ES-I3 (cell line): Measurements from ENCODE around the gene S100A16.

Experiments
- H3K36me3 ChIP-seq: 2 replicates; pipeline ENCODE4 v1.6.1; 2013; ENCODE audit warnings: mild to moderate bottlenecking, low read length, control low read depth, moderate library complexity; ENCODE audit not compliant: insufficient read depth
- H3K4me1 ChIP-seq: 2 replicates; pipeline ENCODE4 v1.6.1; 2013; ENCODE audit warnings: mild to moderate bottlenecking, control low read depth, low read length; ENCODE audit not compliant: insufficient read depth
- H3K9ac ChIP-seq: 2 replicates; pipeline ENCODE4 v1.6.1; 2013; ENCODE audit warnings: low read depth, mild to moderate bottlenecking, low read length, moderate library complexity
- H3K9me3 ChIP-seq: 2 replicates; pipeline ENCODE4 v1.6.1; 2013; ENCODE audit warnings: mild to moderate bottlenecking, low read length, moderate library complexity; ENCODE audit not compliant: control insufficient read depth, insufficient read depth

S100A16 gene, protein sequence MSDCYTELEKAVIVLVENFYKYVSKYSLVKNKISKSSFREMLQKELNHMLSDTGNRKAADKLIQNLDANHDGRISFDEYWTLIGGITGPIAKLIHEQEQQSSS

DNA sequence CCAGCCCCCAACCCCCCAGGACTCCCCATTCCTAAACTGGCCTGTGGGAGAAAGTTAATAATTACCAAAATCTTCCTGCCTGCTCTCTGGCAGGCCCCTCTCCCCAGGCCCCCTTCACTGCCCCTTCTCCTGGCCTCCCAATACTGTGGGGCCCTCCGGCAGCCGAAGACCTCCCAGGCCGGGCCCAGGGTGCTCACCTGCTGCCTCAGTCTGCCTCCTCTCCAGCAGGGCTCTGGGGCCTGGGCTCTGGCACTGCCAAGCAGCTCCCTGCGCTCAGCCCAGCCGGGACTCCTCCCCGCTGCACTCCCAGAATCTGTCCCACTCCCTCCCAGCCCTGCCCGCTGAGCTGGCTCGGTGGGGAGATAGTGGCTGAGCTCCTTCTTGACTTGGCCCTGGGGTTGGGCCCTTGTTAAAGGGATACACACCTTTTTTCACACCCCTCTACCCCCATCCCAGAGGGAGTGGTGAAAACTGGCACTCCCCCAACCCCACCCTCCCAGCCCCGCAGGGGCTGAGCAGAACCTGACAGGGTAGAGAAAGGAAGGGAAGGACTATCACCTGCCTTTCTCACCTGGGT lies at the start of gene S100A16:
S100A16 (minus strand) TSS at position 383 of the 577 bp plus-strand sequence. CDS start 4,986 bp downstream, outside the sequence.
- no peaks in the 10 kb centered on the region for H3K36me3 ChIP-seq
- peak within 1 kb of the TSS; percentile 58; the same call in 1 of the 2 replicates for H3K9ac ChIP-seq
- no peaks in the 10 kb centered on the region for H3K9me3 ChIP-seq
- peaks cover 37% of the 10 kb centered on the region for H3K4me1 ChIP-seq

DNA sequence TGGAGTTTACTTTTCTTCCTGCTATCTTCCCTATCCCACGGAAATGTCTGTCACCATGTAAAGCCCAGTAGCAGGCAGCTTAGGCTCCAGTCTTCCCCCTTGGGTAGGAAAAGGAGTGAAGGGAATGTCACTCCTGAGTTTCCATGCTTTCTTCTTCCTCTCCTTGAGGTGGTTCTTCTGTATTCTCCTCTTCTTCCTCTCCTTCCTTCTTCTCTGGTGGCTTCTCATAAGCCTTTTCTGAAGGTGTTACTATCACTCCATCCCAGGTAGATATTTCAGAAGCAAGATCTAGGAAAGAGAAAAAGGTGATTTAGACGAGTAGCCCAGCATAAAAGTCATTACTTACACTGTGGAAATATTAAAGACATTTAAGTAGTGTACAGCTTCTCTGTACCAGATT lies 49.3 kb upstream of the S100A16 start:
- no peak overlapping the region for H3K9ac ChIP-seq
- no peaks in the 10 kb centered on the region for H3K4me1 ChIP-seq
- no peaks in the 10 kb centered on the region for H3K9me3 ChIP-seq
- H3K36me3 ChIP-seq = peaks cover 36% of the 10 kb centered on the region

DNA sequence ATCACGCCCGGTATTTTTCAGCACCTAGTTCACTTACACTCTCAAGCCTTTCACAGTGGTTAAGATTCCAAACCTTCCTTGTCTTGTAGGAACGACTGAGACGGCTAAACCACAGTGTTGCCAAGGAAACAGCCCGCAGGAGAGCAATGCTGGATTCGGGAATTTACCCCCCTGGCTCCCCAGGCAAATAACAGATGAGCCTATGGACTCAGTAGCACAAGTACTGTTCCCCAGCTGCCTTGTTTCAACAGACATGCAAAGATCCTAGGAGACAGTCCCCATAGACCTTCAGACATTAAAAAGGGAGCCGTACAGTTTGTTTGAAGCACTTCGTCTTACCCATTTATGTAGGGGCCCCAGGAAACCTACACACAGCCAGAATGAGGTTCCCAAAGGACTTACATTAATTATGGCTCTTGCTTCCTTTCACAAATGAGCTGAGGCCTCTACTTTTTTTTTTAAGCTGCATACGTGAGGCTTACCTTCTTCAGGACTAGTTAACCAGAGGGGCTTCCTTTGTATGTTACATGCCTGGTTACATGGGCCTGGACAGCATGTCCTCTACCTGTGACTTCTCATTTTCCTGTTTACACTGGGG lies 48.3 kb upstream of the S100A16 start:
- Histone ChIP-seq H3K36me3 (peaks cover 35% of the 10 kb centered on the region), H3K9ac (no peak overlapping the region), H3K4me1 (no peaks in the 10 kb centered on the region), H3K9me3 (no peaks in the 10 kb centered on the region)

DNA sequence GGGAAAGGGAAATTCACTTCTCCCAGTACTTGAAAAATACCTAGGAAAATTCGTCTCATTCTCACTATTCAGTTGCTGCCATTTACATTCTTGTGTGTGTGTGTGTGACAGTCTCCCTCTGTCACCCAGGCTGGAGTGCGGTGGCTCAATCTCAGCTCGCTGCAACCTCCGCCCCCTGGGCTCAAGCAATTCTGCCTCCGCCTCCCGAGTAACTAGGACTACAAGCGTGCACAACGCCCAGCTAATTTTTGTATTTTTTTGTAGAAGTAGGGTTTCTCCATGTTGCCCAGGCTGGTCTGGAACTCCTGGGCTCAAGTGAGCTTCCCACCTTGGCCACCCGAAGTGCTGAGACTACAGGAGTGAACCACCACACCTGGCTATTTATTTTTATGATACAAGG lies 46.7 kb upstream of the S100A16 start:
- peaks cover 20% of the 10 kb centered on the region for H3K36me3 ChIP-seq

DNA sequence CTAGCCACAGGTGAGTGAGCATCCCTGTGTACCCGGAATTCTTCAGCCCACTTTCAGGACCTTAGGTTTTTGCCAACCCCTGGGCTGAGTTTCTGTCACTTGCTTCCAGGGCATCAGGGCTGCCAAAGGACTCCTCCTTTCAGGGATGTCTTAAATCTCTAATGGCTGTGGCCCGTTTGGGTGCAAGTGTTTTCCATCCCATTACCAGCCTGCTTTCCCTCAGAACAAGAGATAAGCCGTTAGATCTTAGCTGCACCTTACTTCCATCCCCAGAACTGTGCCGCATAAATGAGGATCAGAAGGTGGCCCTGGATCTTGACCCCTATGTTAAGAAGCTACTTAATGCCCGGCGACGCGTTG lies 46.2 kb upstream of the S100A16 start:
- no peaks in the 10 kb centered on the region for H3K4me1 ChIP-seq
- no peaks in the 10 kb centered on the region for H3K9me3 ChIP-seq
- peaks cover 20% of the 10 kb centered on the region for H3K36me3 ChIP-seq
- H3K9ac ChIP-seq = peak overlapping the region; percentile 85

More for the DNA sequence above, 46.7 kb upstream of the S100A16 start:
- Histone ChIP-seq H3K9me3 (no peaks in the 10 kb centered on the region), H3K9ac (peak overlapping the region; percentile 85; the same call in 1 of the 2 replicates), H3K4me1 (no peaks in the 10 kb centered on the region)

DNA sequence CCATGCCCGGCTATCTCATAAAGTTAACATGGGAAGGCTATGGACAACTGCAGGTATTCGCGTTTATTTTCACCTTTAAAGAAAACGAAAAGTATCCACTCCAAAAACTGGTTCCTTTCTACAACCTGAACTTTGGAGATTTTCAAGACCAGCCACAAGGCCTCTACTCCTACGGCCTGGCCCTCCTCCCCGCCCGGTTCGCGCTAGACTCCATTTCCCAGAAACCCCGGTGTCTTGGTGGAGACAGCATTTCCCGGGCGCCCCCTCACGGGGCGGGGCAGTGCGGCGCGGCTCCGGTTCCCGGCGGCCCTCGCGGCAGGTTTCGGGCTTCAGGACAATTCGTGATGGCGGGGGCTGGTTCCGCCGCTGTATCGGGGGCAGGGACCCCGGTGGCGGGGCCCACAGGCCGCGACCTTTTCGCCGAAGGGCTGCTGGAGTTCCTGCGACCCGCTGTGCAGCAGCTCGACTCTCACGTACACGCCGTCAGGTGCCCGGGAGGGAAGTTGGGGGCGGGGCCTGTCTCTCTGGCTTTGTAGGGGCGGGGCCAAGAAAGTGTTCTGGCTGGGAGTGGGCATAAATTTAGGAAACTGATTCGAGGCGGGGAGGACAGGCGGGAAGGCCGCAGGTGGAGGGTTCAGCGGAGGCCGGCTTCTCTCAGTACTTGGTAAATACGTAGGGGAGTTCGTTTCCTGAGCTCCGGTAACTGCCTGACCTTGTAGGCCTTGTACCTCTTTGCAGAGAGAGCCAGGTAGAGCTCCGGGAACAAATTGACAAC lies 45.6 kb upstream of the S100A16 start, which contains the start of gene SNAPIN:
SNAPIN (plus strand) TSS at position 304 of the 775 bp plus-strand sequence; CDS start at position 345, 41 bp downstream.
- Histone ChIP-seq H3K4me1 (no peaks in the 10 kb centered on the region), H3K36me3 (peaks cover 20% of the 10 kb centered on the region), H3K9ac (peak within 1 kb of the TSS; percentile 85), H3K9me3 (no peaks in the 10 kb centered on the region)

DNA sequence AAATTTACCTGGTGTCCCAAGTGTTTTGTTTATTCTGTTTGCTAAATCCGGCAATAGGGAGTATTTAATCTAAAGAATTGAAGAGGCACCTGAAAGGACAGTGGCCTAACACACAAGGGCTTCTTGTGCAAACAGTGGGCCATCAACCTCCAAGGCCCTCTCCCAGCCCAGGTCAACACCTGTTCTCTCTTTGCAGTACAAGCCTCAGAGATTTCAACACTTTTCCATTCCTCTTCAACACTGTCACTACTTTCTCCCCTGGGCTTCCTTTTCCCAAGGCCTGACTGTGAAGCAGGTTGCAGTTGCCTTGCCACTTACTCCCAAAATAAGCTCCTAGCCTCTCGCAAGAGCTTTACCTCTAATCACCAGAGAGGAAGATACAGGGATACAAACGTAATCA lies 42.4 kb upstream of the S100A16 start:
- Histone ChIP-seq H3K36me3 (no peaks in the 10 kb centered on the region), H3K9ac (no peak overlapping the region), H3K9me3 (no peaks in the 10 kb centered on the region), H3K4me1 (no peaks in the 10 kb centered on the region)

DNA sequence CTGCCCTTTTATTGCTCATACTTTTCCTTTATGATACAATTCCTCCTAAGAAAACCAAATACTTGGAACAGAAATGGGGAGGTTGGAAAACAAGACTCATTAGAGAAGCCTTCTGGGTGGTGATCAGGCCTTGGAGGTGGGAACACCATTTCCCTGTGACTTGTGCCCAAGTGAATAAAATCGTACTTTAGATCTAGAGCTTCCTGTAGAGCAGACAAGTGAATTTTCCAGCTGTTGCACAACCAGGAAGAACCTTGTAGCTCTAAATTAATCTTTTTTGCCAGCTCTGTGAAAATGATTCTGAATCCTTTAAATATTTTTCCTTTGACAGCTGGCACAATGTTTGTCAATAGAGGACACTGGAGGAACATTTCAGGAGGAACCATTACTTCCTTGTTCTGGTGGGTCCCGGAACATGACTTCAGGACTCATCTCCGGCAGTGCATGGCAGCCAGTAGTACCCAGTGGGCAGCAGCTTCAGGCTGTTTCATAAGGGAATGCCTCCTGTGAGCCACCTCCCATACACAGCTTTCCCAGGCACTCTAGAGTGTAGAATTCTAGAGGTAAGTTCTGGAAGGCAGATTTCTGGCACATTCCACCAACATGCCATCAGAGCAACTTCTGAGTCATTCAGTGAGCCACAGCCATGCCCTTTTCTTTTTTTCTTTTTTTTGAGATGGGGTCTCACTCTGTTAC lies 40.0 kb upstream of the S100A16 start:
- H3K4me1 ChIP-seq = no peaks in the 10 kb centered on the region
- H3K36me3 ChIP-seq = no peaks in the 10 kb centered on the region

DNA sequence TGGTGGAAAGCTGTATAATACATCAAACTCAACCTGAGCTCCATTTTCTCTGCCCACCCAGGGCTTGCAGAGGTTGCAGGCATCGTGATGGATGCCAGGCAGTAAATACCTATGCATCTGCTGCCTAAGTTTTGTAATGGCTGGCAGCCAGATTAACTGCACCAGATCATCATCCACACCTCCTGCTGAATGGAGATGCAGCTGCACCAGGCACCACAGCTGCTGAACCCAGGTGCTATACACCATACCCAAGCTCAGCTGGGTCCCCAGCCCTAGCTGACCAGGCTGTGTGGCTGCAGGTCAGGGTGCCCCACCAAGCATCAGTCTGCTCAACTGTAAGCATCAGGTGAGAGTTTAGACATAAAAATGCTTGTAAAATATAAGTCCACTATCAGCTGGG lies 38.8 kb upstream of the S100A16 start:
- H3K4me1 ChIP-seq = no peaks in the 10 kb centered on the region
- no peaks in the 10 kb centered on the region for H3K36me3 ChIP-seq
- H3K9me3 ChIP-seq = no peaks in the 10 kb centered on the region
- H3K9ac ChIP-seq = no peak overlapping the region

More for the DNA sequence above, 40.0 kb upstream of the S100A16 start:
- no peak overlapping the region for H3K9ac ChIP-seq
- H3K9me3 ChIP-seq = no peaks in the 10 kb centered on the region

DNA sequence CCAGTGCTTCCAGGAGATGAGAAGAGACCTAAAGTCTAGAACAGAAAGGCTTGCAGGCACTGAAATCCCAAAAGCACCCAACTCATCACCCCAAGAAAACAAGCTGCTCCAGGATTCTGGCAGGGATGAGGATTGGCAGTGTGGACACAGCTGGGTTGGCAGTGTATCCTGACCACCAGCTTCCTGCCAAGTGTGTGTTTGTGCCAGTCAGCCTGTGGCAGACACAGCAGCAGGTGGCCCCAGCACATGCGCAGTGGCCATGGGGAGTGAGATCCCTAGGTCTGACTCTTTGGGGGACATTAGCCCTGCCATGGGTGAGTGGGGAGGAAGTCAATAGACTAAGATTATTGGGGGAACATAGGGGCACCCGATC lies 36.9 kb upstream of the S100A16 start:
- 0 out of 2 replicates have a peak, but pooled peaks cover 7% of the 10 kb centered on the region for H3K36me3 ChIP-seq
- no peaks in the 10 kb centered on the region for H3K9me3 ChIP-seq
- no peak overlapping the region for H3K9ac ChIP-seq
- no peaks in the 10 kb centered on the region for H3K4me1 ChIP-seq

DNA sequence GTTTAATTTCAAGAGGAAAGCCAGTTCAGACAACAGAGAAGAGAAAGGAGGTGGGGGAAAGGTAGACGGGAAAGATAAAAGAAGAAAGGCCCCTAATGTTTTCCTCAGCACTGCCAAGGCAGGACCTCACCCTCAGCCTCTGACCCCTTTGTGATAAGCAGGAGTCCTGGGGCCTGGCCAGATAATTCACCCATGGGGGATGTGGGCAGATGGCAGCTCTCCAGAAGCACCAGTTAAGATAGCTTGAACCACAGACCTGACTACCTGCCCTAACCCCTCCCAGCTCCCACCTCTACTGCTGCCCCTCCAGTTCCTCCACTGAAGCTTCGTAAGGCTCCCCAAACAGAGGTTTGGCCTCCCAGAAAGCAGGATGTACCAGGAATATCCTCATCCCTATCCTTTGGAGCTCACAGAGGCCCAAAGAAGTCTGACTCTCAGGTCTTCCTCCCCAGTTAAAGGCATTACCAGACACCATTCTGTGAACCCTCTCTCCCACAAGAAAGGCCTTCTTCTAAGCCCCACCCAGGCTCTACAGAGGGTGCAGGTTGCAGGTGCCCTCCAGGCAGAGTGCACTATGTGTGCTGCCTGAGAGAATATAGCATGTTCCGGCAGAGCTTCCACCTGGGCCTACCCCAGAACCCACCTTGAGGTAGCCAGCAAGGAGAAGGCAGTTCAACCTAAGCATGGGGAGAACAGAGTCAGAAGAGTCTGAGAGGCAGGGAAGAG lies 36.4 kb upstream of the S100A16 start:
- Histone ChIP-seq H3K36me3 (0 out of 2 replicates have a peak, but pooled peaks cover 7% of the 10 kb centered on the region), H3K9me3 (no peaks in the 10 kb centered on the region), H3K4me1 (no peaks in the 10 kb centered on the region), H3K9ac (no peak overlapping the region)

DNA sequence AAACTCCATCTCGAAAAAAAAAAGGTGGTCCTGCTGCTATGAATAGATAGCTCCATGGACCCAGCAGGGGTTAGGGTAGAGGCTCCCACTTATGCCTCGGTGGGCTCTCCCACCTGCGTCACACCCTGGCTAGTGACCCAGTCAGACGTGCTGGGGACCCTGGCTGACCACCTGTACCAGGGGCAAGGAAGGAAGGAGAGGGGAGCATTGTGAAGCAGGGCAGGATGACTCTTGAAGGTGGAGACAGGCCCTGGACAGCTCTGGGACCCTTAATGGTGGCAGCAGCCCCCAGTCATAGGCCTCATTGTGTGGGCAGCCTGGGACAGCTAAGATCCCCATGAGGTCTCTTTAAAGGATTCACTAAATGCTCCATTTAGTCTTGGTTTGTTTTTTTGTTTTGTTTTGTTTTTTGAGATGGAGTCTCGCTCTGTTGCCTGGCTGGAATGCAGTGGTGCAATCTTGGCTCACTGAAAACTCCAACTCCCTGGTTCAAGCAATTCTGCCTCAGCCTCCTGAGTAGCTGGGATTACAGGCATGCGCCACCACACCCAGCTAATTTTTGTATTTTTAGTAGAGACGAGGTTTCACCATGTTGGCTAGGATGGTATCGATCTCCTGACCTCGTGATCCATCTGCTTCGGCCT lies 35.2 kb upstream of the S100A16 start:
- Histone ChIP-seq H3K36me3 (peaks cover 16% of the 10 kb centered on the region), H3K9ac (no peak overlapping the region), H3K4me1 (no peaks in the 10 kb centered on the region), H3K9me3 (no peaks in the 10 kb centered on the region)

DNA sequence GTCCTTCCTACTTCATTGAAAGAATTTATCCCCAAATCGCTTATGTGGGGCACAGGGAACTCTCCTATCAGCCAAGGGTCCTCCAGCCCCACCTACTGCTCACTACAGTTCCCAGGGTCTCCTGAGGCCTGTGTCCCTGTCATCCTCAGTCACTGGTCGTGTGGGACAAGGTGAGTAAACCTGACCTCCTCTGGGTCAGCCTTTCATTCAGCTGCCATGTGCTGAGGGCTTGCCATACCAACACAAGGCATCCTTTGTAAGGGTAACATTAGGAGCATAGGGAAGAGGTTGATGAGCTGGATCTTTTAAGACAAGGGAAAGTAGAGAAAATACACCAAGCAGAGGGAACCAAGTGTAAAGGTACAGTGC lies 34.4 kb upstream of the S100A16 start:
- H3K36me3 ChIP-seq = peaks cover 22% of the 10 kb centered on the region
- H3K9me3 ChIP-seq = no peaks in the 10 kb centered on the region
- H3K9ac ChIP-seq = no peak overlapping the region
- H3K4me1 ChIP-seq = no peaks in the 10 kb centered on the region
